ENCODE measurements around the gene EFHC1.

DNA sequence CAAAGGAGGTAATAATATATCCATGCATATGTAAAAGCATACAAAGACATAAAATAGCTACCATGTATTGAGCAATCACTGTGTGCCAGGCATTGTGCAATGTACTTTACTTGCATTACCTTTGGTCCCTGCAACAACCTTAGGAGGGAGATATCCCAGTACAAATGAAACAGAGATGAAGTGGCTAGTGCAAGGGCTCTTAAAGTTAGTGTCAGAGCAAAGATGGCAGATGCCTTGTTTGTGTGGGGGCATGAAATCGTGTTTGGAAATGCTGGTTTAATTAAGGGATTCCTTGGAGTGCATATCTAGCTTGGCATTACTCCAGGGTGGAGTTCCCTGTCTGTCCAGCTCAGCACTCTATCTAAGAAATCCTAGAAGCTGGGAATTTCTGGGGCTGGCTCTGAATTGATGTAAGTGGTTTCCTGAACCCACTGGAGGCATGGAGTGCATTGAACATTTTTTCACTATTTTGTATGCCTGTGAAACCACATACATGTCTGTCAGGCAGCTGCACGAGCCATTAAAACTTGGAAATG, 48.4 kb upstream of the EFHC1 start:
- TF ChIP-seq CTCF (IDR thresholded peaks at IDR 0.05) (no peak), POLR2A (IDR thresholded peaks at IDR 0.05) (no peak)
